Fibroblast of lung (primary cell): ENCODE measurements around the gene ARHGEF16. TPM values are rescaled to one million over a fixed set of nuclear protein-coding genes. Genes with fewer than 3 reads are reported as not detected.

Experiments
- DNase-seq, 2 donors: peaks; one replicate each; pipeline versions ENCODE4 v3.0.0 to v3.0.0-alpha.2; 2010; ENCODE audit warnings: low read depth in 2 of 2
- H2AFZ ChIP-seq: 2 replicates; pipeline ENCODE4 v1.5.1; 2012; ENCODE audit warnings: low read length, control low read depth, inconsistent platforms
- H3K27ac ChIP-seq: 2 replicates; pipeline ENCODE4 v1.5.1; 2011; ENCODE audit warnings: low read length, control low read depth; ENCODE audit not compliant: insufficient read depth
- H3K27me3 ChIP-seq: 2 replicates; pipeline ENCODE4 v1.5.1; 2011; ENCODE audit warnings: mild to moderate bottlenecking, low read length; ENCODE audit not compliant: control insufficient read depth, insufficient read depth
- H3K36me3 ChIP-seq: 2 replicates; pipeline ENCODE4 v1.5.1; 2011; ENCODE audit warnings: low read length; ENCODE audit not compliant: control insufficient read depth, insufficient read depth
- H3K4me1 ChIP-seq: 2 replicates; pipeline ENCODE4 v1.5.1; 2011; ENCODE audit warnings: low read length; ENCODE audit not compliant: control insufficient read depth, insufficient read depth; ENCODE audit errors: extremely low read depth
- H3K4me2 ChIP-seq: 2 replicates; pipeline ENCODE4 v1.5.1; 2011; ENCODE audit warnings: low read length, control low read depth; ENCODE audit not compliant: insufficient read depth; ENCODE audit errors: extremely low read depth
- H3K4me3 ChIP-seq, 4 experiments: fragments of 200-600 bp in 1 of 4; sonication (generic) in 1 of 4; replicated peaks in 1 of 4; 2 replicates each; pipeline ENCODE4 v1.5.1; 2011 to 2016; ENCODE audit warnings: low read length in 4 of 4, low read depth in 3 of 4, mild to moderate bottlenecking in 3 of 4, control low read depth in 2 of 4, inconsistent platforms in 1 of 4, mixed read lengths in 1 of 4; ENCODE audit not compliant: insufficient read depth in 1 of 4; ENCODE audit errors: control extremely low read depth in 1 of 4
- H3K79me2 ChIP-seq: 2 replicates; pipeline ENCODE4 v1.5.1; 2012; ENCODE audit warnings: mild to moderate bottlenecking, low read length, inconsistent platforms; ENCODE audit not compliant: control insufficient read depth, insufficient read depth
- H3K9ac ChIP-seq: 2 replicates; pipeline ENCODE4 v1.5.1; 2011; ENCODE audit warnings: mild to moderate bottlenecking, low read length, control low read depth; ENCODE audit not compliant: insufficient read depth
- H3K9me3 ChIP-seq: 2 replicates; pipeline ENCODE4 v1.5.1; 2012; ENCODE audit warnings: low read depth, low read length; ENCODE audit not compliant: control insufficient read depth, insufficient read depth
- H4K20me1 ChIP-seq: 2 replicates; pipeline ENCODE4 v1.5.1; 2011; ENCODE audit warnings: low read length; ENCODE audit not compliant: control insufficient read depth, insufficient read depth; ENCODE audit errors: extremely low read depth
- CTCF ChIP-seq, 2 donors: IDR thresholded peaks in 1 of 2; conservative IDR thresholded peaks in 1 of 2; 1 replicate in 1 of 2; 2 replicates in 1 of 2; pipeline ENCODE4 v1.5.1; 2011 to 2012; ENCODE audit warnings: low read length in 2 of 2, control low read depth in 1 of 2, inconsistent platforms in 1 of 2, low read depth in 1 of 2, mild to moderate bottlenecking in 1 of 2
- EZH2 ChIP-seq: IDR thresholded peaks from 2 replicates; pipeline ENCODE4 v1.5.1; 2012; ENCODE audit warnings: low read length, control low read depth, mild to moderate bottlenecking; ENCODE audit errors: missing control alignments
- polyA plus RNA-seq, 2 donors: library from polyadenylated mRNA; depleted of rRNA in 1 of 2; stranded (reverse) in 1 of 2; unstranded in 1 of 2; fragments of >200 nt; gene quantifications; 2 replicates each; pipeline ENCODE4 v1.2.1, GENCODE V29; 2011 to 2012; ENCODE audit warnings: missing spikeins in 1 of 2
- total RNA-seq: library from RNA; depleted of rRNA; stranded (reverse); fragments of >200 nt; gene quantifications from 2 replicates; pipeline ENCODE4 v1.2.1, GENCODE V29; 2014

Gene ARHGEF16
- total and polyA plus RNA-seq, 2 donors (not counting 1 experiment from before 2014, with no cell fraction given) = 0.02 to 0.17 TPM

GRCh38 chr1:3518756-3519155 lies 64.3 kb downstream of the ARHGEF16 start:
- H3K79me2 ChIP-seq = no peaks in the 10 kb centered on the region
- H3K4me1 ChIP-seq = no peaks in the 10 kb centered on the region
- DNase-seq = no peak
- no peak overlapping the region for H3K27ac ChIP-seq
- H3K9me3 ChIP-seq = no peaks in the 10 kb centered on the region
- H3K4me2 ChIP-seq = no peak overlapping the region
- H3K4me3 ChIP-seq = no peak overlapping the region
- no peak overlapping the region for H2AFZ ChIP-seq
- H4K20me1 ChIP-seq = no peaks in the 10 kb centered on the region
- H3K9ac ChIP-seq = no peak overlapping the region
- no peaks in the 10 kb centered on the region for H3K27me3 ChIP-seq
- TF ChIP-seq CTCF (conservative IDR thresholded peaks at IDR 0.05 in 1 of 2, IDR thresholded peaks at IDR 0.05 in 1 of 2; ENCODE audit: low read depth in 1 of 2, low read length in 2 of 2) (no peak), EZH2 (no peak)
- H3K36me3 ChIP-seq = no peaks in the 10 kb centered on the region

GRCh38 chr1:3519301-3519885 lies 64.9 kb downstream of the ARHGEF16 start:
- H3K4me3 ChIP-seq = no peak overlapping the region
- no peaks in the 10 kb centered on the region for H3K79me2 ChIP-seq
- H4K20me1 ChIP-seq = no peaks in the 10 kb centered on the region
- no peak overlapping the region for H3K4me2 ChIP-seq
- no peaks in the 10 kb centered on the region for H3K36me3 ChIP-seq
- no peak overlapping the region for H2AFZ ChIP-seq
- no peaks in the 10 kb centered on the region for H3K4me1 ChIP-seq
- DNase-seq = no peak
- no peak overlapping the region for H3K9ac ChIP-seq
- no peak overlapping the region for H3K27ac ChIP-seq
- no peaks in the 10 kb centered on the region for H3K27me3 ChIP-seq
- TF ChIP-seq EZH2 (no peak), CTCF (conservative IDR thresholded peaks at IDR 0.05 in 1 of 2, IDR thresholded peaks at IDR 0.05 in 1 of 2; ENCODE audit: low read depth in 1 of 2, low read length in 2 of 2) (no peak)
- no peaks in the 10 kb centered on the region for H3K9me3 ChIP-seq

DNA sequence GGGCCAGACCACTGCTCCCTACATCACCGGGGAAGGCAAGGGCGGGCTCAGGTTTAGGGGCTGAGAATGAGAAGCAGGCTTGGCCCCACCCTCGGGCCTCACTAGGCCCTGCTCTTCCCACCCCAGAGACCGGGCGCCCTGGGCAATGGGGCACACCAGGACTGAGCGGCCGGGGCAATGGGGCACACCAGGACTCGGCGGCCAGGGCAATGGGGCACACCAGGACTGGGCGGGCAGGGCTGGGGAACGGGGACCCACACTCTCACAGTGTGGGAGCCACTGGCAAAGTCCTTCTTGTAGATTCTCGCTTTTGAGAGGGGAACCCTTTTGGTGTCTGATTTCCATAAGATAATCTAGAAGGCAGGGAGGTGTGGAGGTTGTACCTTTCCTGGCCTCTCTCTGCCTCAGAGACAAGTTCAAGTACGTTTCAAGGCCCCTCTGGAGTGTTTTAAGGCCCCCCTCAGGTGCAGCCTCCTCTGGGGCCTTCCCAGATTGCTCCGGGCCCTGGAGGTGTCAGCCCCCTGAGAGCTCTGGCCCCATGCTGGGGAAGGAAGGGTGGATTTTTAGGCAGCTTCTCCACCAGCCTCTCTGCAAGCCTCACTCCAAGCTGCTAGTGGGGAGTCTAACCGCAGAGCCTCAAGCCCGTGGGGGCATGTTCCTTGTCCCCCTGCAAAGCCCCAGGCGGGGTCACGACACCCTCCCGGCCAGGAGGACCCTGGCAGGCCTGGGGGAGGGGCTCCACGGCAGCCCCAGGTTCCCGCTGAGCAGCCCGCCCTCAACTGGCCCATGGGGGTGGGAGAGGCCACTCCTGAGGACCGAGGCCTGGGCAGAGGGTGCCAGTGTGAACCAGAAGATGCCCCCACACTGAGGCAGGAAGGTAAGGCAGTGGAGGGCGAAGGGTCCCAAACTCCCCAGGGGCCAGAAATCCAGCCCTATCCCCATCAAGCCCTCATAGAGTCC lies 66.2 kb downstream of the ARHGEF16 start:
- H3K79me2 ChIP-seq = no peaks in the 10 kb centered on the region
- TF ChIP-seq EZH2 = no peak
- no peak for TF ChIP-seq CTCF (conservative IDR thresholded peaks at IDR 0.05 in 1 of 2, IDR thresholded peaks at IDR 0.05 in 1 of 2; ENCODE audit: low read depth in 1 of 2, low read length in 2 of 2)
- no peaks in the 10 kb centered on the region for H3K27me3 ChIP-seq
- H3K9ac ChIP-seq = no peak overlapping the region
- no peak overlapping the region for H3K4me2 ChIP-seq
- DNase-seq = no peak
- no peaks in the 10 kb centered on the region for H3K36me3 ChIP-seq
- no peak overlapping the region for H3K4me3 ChIP-seq
- H4K20me1 ChIP-seq = no peaks in the 10 kb centered on the region
- no peaks in the 10 kb centered on the region for H3K4me1 ChIP-seq
- H3K9me3 ChIP-seq = no peaks in the 10 kb centered on the region
- H2AFZ ChIP-seq = no peak overlapping the region
- no peak overlapping the region for H3K27ac ChIP-seq
